GM21723 (cell line): ENCODE results near the gene PSAP.
A peak's percentile ranks its signal among the peaks of the same experiment; 100 is the strongest.

ENCODE experiments used
- ATAC-seq: cut with Tn5 transposase; IDR thresholded peaks from one replicate; pipeline ENCODE4 v1.9.1; 2021; ENCODE audit warnings: mild to moderate bottlenecking, moderate library complexity; ENCODE audit not compliant: unreplicated experiment

PSAP gene

GRCh38 chr10:71845410-71846405 is 5.3 kb downstream of the PSAP start:
- ATAC-seq, result no peak

- no peak for ATAC-seq
These were observed 6.4 kb downstream of the PSAP start for GRCh38 chr10:71844695-71845094.

- ATAC-seq, result no peak
These were observed 7.0 kb downstream of the PSAP start for GRCh38 chr10:71844084-71844483.

- ATAC-seq, result no peak
These were observed 8.0 kb downstream of the PSAP start for GRCh38 chr10:71842856-71843686.

GRCh38 chr10:71842422-71842821 is 8.6 kb downstream of the PSAP start:
- no peak for ATAC-seq

GRCh38 chr10:71840958-71841335 is 10.1 kb downstream of the PSAP start:
- no peak for ATAC-seq

GRCh38 chr10:71840177-71840957 is 10.7 kb downstream of the PSAP start:
- ATAC-seq, result no peak

GRCh38 chr10:71838264-71839211 is 12.5 kb downstream of the PSAP start:
- no peak for ATAC-seq

GRCh38 chr10:71837098-71837827 is 13.8 kb downstream of the PSAP start:
- no peak for ATAC-seq

GRCh38 chr10:71836596-71836974 is 14.5 kb downstream of the PSAP start:
- ATAC-seq, result peak; percentile 31

GRCh38 chr10:71835671-71836595 is 15.1 kb downstream of the PSAP start:
- ATAC-seq, result peak; percentile 90

GRCh38 chr10:71834343-71834674 is 16.7 kb downstream of the PSAP start:
- ATAC-seq, result no peak

- ATAC-seq, result no peak
These were observed 17.4 kb downstream of the PSAP start for GRCh38 chr10:71833451-71834342.

GRCh38 chr10:71832967-71833366 is 18.1 kb downstream of the PSAP start:
- no peak for ATAC-seq

GRCh38 chr10:71831646-71832552 is 19.2 kb downstream of the PSAP start:
- no peak for ATAC-seq

GRCh38 chr10:71830726-71831125 is 20.3 kb downstream of the PSAP start:
- no peak for ATAC-seq
